GM23248 (cell line): Measurements from ENCODE around the gene CDIP1.

Experiments used
- EZH2 ChIP-seq: fragments of 200-600 bp; sonication (generic); IDR thresholded peaks from 2 replicates; pipeline ENCODE4 v1.6.1; 2018; ENCODE audit warnings: antibody characterized with exemption, mild to moderate bottlenecking; ENCODE audit not compliant: insufficient read depth, poor library complexity, severe bottlenecking
- EZH2phosphoT487 ChIP-seq: fragments of 200-600 bp; sonication (generic); IDR thresholded peaks from 2 replicates; pipeline ENCODE4 v1.6.1; 2018; ENCODE audit warnings: antibody characterized with exemption, moderate library complexity, mild to moderate bottlenecking, low read depth; ENCODE audit not compliant: insufficient read depth

- TF ChIP-seq EZH2phosphoT487 = no peak
- no peak for TF ChIP-seq EZH2
Observed at GRCh38 chr16:4538350-4539235, at the start of gene CDIP1.
